Esophagus muscularis mucosa (tissue), 3 donors: ENCODE results near the gene CD300E.

Experiments used
- POLR2AphosphoS5 ChIP-seq, 2 donors: sonication (generic); formaldehyde crosslinking; IDR thresholded peaks; one replicate each; pipeline ENCODE4 v1.6.1; 2017; ENCODE audit warnings: antibody characterized with exemption in 2 of 2
- TF ChIP-seq, protein P1 (sequence below), 3 experiments: fragments of 200-600 bp in 2 of 3; fragments of 450-650 bp in 1 of 3; sonication (generic) in 2 of 3; IDR thresholded peaks; one replicate each; pipeline ENCODE4 v1.5.1; 2017 to 2019; ENCODE audit warnings: antibody characterized with exemption in 3 of 3, mild to moderate bottlenecking in 2 of 3, moderate library complexity in 1 of 3

DNA sequence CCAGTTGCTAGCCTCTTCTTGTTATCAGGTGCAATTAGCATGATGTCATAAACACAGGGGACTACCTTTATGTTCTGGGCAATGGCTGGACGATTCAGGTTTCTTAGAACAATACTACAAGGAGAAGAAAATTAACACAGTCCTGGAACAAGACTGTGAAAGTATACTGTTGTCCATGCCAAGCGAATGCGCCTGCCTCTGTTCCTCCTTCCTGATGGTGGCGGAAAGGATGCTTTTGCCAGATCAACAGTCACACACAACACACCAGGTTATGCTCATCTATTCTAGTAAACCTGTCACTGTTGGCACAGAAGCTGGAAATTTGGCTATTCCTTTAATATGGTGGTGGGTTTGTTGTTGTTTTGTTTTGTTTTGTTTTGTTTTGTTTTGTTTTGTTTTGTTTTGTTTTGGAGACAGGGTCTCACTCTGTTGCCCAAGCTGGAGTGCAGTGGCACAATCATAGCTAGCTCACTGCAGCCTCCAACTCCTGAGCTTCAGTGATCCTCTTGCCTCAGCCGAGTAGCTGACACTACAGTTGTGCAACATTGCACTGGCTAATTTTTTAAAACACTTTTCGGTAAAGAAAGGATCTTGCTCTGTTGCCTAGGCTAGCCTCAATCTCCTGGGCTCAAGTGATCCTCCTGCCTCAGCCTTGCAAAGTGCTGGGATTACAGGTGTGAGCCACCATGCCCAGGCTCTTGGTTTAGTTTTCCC, 28.3 kb downstream of the CD300E start:
- TF ChIP-seq, protein P1, sequence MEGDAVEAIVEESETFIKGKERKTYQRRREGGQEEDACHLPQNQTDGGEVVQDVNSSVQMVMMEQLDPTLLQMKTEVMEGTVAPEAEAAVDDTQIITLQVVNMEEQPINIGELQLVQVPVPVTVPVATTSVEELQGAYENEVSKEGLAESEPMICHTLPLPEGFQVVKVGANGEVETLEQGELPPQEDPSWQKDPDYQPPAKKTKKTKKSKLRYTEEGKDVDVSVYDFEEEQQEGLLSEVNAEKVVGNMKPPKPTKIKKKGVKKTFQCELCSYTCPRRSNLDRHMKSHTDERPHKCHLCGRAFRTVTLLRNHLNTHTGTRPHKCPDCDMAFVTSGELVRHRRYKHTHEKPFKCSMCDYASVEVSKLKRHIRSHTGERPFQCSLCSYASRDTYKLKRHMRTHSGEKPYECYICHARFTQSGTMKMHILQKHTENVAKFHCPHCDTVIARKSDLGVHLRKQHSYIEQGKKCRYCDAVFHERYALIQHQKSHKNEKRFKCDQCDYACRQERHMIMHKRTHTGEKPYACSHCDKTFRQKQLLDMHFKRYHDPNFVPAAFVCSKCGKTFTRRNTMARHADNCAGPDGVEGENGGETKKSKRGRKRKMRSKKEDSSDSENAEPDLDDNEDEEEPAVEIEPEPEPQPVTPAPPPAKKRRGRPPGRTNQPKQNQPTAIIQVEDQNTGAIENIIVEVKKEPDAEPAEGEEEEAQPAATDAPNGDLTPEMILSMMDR (IDR thresholded peaks at IDR 0.05) = no peak
- TF ChIP-seq POLR2AphosphoS5 (IDR thresholded peaks at IDR 0.05) = no peak
